ENCODE data around the gene ADAMTSL3. TPM values are rescaled to one million over a fixed set of nuclear protein-coding genes. Genes with fewer than 3 reads are reported as not detected.

ADAMTSL3 gene
- total and polyA plus RNA-seq, 2 donors (not counting 1 experiment from before 2014, with no cell fraction given): 0.01 TPM; not detected in 1

GRCh38 chr15:83918011-83918410 lies 264.1 kb downstream of the ADAMTSL3 start:
- Histone ChIP-seq H3K27me3 (replicated peaks in 1 of 4; ENCODE audit: control extremely low read depth in 1 of 4, control insufficient read depth in 3 of 4, insufficient read depth in 4 of 4, low read length in 3 of 4) (no peaks in the 10 kb centered on the region), H3K4me1 (ENCODE audit: control insufficient read depth in 2 of 2, insufficient read depth in 2 of 2, low read length in 2 of 2) (no peaks in the 10 kb centered on the region), H3K4me2 (replicated peaks; ENCODE audit: low read depth, low read length, poor library complexity, severe bottlenecking) (no peak overlapping the region), H2AFZ (ENCODE audit: insufficient read depth, low read depth, low read length, poor library complexity, severe bottlenecking) (no peak overlapping the region), H3K36me3 (replicated peaks in 1 of 2; ENCODE audit: control extremely low read depth in 1 of 2, control insufficient read depth in 1 of 2, extremely low read depth in 1 of 2, insufficient read depth in 2 of 2, low read length in 1 of 2) (no peaks in the 10 kb centered on the region), H3K27ac (ENCODE audit: low read length in 2 of 2) (no peak overlapping the region), H3K4me3 (ENCODE audit: control extremely low read depth in 1 of 5, extremely low read depth in 1 of 5, insufficient read depth in 1 of 5, low read depth in 2 of 5, low read length in 4 of 5) (no peak overlapping the region), H3K79me2 (ENCODE audit: control insufficient read depth, insufficient read depth, low read length) (no peaks in the 10 kb centered on the region), H3K9ac (ENCODE audit: low read length) (no peak overlapping the region), H3K9me3 (ENCODE audit: control extremely low read depth in 1 of 3, control insufficient read depth in 2 of 3, insufficient read depth in 1 of 3, low read length in 2 of 3) (no peaks in the 10 kb centered on the region), H4K20me1 (ENCODE audit: control insufficient read depth, insufficient read depth, low read length, poor library complexity, severe bottlenecking) (no peaks in the 10 kb centered on the region)
- CTCF ChIA-PET: no interaction called here
- no peak overlapping the region for H3K27ac Mint-ChIP-seq
- TF ChIP-seq CTCF (IDR thresholded peaks at IDR 0.05) (no peak), EZH2 (IDR thresholded peaks at IDR 0.05; ENCODE audit: borderline replicate concordance, insufficient read depth, low read depth, low read length, poor library complexity, severe bottlenecking) (no peak)
- H3K9me3 Mint-ChIP-seq (ENCODE audit: insufficient read depth): no peaks in the 10 kb centered on the region
- no peak for ATAC-seq (ENCODE audit: low read depth)
- intact Hi-C loops (cut with micrococcal nuclease): no loop called here
- H3K4me3 Mint-ChIP-seq: no peak overlapping the region
- H3K4me1 Mint-ChIP-seq: peaks cover 4% of the 10 kb centered on the region
- POLR2A ChIA-PET: no interaction called here
- no peaks in the 10 kb centered on the region for H3K27me3 Mint-ChIP-seq
- DNase-seq: no peak

DNA sequence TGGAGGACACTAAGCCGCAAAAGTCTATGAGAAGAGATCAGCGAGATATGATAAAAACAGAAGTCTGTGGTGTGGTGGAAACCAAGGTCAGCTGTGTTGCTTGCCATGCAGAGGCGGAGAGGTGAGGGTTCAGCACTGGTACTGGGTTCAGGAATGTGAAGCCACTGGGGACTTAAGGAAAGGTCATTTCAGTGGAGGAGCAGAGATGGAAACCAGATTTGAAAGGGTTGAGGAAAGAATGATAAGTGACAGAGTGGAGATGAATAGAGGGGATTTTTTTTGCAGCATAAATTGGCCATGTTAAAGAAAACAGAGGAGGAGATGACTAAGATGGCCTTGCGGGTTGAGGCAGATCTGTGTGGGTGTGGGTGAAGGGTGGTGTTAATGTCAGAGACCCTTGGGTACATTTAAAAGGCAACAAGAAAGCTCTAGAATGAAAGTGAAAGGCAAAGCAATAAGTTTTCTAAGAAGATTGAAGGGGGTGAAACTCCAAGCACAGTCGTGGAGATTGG lies 265.5 kb downstream of the ADAMTSL3 start:
- H3K9me3 ChIP-seq (ENCODE audit: control extremely low read depth in 1 of 3, control insufficient read depth in 2 of 3, insufficient read depth in 1 of 3, low read length in 2 of 3): no peaks in the 10 kb centered on the region
- H3K79me2 ChIP-seq (ENCODE audit: control insufficient read depth, insufficient read depth, low read length): no peaks in the 10 kb centered on the region
- H4K20me1 ChIP-seq (ENCODE audit: control insufficient read depth, insufficient read depth, low read length, poor library complexity, severe bottlenecking): no peaks in the 10 kb centered on the region
- H3K27ac Mint-ChIP-seq: no peak overlapping the region
- ChIA-PET POLR2A (no interaction called here), CTCF (no interaction called here)
- DNase-seq (no peak), ATAC-seq (ENCODE audit: low read depth) (no peak)
- no peak overlapping the region for H3K4me2 ChIP-seq (replicated peaks; ENCODE audit: low read depth, low read length, poor library complexity, severe bottlenecking)
- no peak overlapping the region for H3K9ac ChIP-seq (ENCODE audit: low read length)
- H3K4me1 ChIP-seq (ENCODE audit: control insufficient read depth in 2 of 2, insufficient read depth in 2 of 2, low read length in 2 of 2): no peaks in the 10 kb centered on the region
- no peak for TF ChIP-seq EZH2 (IDR thresholded peaks at IDR 0.05; ENCODE audit: borderline replicate concordance, insufficient read depth, low read depth, low read length, poor library complexity, severe bottlenecking)
- no peak for TF ChIP-seq CTCF (IDR thresholded peaks at IDR 0.05)
- H3K27ac ChIP-seq (ENCODE audit: low read length in 2 of 2): no peak overlapping the region
- no peaks in the 10 kb centered on the region for H3K27me3 ChIP-seq (replicated peaks in 1 of 4; ENCODE audit: control extremely low read depth in 1 of 4, control insufficient read depth in 3 of 4, insufficient read depth in 4 of 4, low read length in 3 of 4)
- 56% methylated on average over 5 of the region's 5 CpGs for WGBS (ENCODE audit: insufficient coverage)
- H3K36me3 ChIP-seq (replicated peaks in 1 of 2; ENCODE audit: control extremely low read depth in 1 of 2, control insufficient read depth in 1 of 2, extremely low read depth in 1 of 2, insufficient read depth in 2 of 2, low read length in 1 of 2): no peaks in the 10 kb centered on the region
- no peaks in the 10 kb centered on the region for H3K27me3 Mint-ChIP-seq
- H2AFZ ChIP-seq (ENCODE audit: insufficient read depth, low read depth, low read length, poor library complexity, severe bottlenecking): no peak overlapping the region
- intact Hi-C loops (cut with micrococcal nuclease): no loop called here
- no peak overlapping the region for H3K4me3 ChIP-seq (ENCODE audit: control extremely low read depth in 1 of 5, extremely low read depth in 1 of 5, insufficient read depth in 1 of 5, low read depth in 2 of 5, low read length in 4 of 5)
- H3K4me1 Mint-ChIP-seq: peaks cover 4% of the 10 kb centered on the region
- H3K4me3 Mint-ChIP-seq: no peak overlapping the region
- no peaks in the 10 kb centered on the region for H3K9me3 Mint-ChIP-seq (ENCODE audit: insufficient read depth)
